ENCODE data around the gene PIGH.
"Not testable (repeated sequence)": the region's sequence is repeated elsewhere in the genome, so short reads cannot be mapped to it uniquely, and the experiment has no call there.

Gene PIGH

DNA sequence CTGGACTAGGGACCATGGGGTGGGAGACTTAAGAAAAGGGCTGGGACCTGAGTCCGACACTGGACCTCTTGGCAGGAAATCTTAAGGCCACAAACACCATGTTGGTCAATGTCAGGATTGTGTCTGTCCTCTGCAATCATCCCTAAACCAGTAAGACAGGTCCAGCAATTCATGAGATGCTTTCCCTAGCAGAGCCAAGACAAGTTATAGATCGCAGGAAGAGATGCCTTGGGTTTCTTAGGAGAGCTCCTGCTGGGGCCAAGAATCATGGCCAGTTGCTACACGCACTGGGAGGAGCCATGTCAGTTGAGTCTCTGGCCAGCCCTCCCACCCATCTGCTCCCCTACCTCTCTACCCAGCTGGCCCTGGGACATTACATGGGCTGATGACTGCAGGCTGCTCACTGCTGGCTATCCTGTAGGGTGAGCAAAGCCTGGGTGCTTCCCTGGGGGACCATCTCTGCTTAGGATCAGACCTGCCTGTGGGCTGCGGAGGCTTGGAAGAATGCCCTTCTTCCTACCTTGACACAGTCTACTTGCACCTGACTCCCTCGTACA is 52.8 kb downstream of the PIGH start:
- DNase-seq, result no peak

DNA sequence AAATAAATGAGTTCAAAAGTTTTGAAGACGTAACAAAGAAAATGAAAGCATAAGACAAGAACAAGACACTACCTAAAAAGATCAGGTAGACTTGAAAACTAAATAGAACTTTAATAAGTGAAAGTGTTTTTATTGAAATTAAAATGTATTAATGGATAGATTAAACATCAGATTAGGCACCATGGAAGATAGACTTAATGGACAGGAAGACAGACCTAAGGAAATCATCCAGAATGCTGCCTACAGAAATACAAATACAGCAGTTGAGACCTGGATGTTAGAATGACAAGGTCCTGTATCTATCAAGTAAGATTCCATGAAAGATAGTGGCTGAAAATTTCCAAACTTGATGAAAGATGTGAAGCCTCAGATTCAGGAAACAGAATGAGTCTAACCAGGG is 55.5 kb downstream of the PIGH start:
- DNase-seq, result no peak

DNA sequence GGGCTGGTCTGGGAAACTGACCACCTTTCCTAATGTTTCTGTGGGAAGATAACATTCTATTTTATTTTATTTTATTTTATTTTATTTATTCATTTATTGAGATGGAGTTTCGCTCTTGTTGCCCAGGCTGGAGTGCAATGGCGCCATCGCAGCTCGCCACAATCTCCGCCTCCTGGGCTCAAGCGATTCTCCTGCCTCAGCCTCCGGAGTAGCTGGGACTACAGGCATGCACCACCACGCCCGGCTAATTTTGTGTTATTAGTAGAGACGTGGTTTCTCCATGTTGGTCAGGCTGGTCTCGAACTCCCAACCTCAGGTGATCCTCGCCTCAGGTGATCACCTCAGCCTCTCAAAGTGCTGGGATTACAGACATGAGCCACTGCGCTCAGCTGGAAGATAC is 57.4 kb downstream of the PIGH start:
- not testable (repeated sequence) for DNase-seq

DNA sequence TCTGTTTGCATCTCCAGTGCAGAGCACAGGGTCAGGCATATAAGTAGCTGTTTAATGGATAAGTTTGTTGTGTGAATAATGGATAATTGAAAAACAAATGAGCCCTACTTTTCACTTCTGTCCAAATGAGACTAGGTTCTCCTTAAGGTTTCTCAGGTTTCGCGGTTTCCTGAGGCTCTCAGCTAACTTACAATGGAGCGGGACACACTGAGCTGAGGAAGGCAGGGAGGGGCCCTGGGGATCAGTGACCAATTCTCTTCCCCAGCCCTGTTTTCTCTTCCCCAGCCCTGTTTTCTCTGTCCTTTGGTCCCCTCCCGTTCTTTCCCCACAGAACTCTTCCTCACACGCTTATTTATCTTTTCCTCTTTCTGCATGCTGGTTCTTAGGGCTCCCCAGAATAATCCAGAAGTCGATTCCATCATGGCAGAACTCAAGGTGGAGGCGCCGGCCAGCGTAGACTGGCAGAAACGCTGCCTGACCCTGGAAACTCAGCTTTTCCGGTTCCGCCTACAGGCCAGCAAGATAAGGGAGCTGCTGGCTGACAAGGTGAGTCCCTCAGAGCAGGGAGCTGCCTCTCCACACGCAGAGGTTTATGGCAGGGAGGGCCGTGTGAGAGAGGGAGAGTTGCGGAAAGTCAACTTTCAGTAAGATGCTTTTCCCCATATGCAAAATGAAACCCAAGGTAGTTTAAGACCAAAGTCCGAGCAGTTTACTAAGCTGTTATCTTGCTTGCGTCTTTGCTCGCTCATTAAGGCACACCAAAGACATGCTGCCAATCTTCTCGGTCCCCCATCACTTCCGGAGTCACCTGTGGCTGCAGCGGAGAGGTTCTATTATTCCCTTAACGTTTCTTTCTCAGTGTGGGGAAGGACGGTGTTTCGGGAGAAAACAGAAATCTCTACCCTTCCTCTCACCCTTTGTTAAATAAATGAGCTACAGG is 58.4 kb downstream of the PIGH start:
- no peak for DNase-seq
